B cell (primary cell): ENCODE measurements around the gene POLDIP3. TPM values are rescaled to one million over a fixed set of nuclear protein-coding genes. Genes with fewer than 3 reads are reported as not detected.

Experiments used
- ATAC-seq: fragments of 200-7000 bp; cut with Tn5 transposase; one replicate; pipeline ENCODE4 v1.10.0; 2021; ENCODE audit warnings: low read depth, mild to moderate bottlenecking, moderate number of reproducible peaks, moderate library complexity
- CTCF ChIA-PET: fragments of 350-600 bp; sonication (Branson Sonifier 250); formaldehyde crosslinking; loops from one replicate; lab custom pipeline; 2021; ENCODE audit warnings: antibody characterized with exemption, inconsistent platforms; lab: Charles Lee
- POLR2A ChIA-PET: fragments of 350-600 bp; sonication (Branson Sonifier 250); formaldehyde crosslinking; loops from one replicate; lab custom pipeline; 2021; ENCODE audit warnings: antibody characterized with exemption; lab: Charles Lee
- DNase-seq: peaks from one replicate; pipeline ENCODE4 v3.0.0; 2013
- H2AFZ ChIP-seq: 2 replicates; pipeline ENCODE4 v1.6.1; 2012; ENCODE audit warnings: mild to moderate bottlenecking, low read depth, low read length; ENCODE audit not compliant: insufficient read depth, poor library complexity, severe bottlenecking
- H3K27ac ChIP-seq, 2 donors: 1 replicate in 1 of 2; 2 replicates in 1 of 2; pipeline ENCODE4 v1.5.1; 2012 to 2013; ENCODE audit warnings: low read length in 2 of 2, mild to moderate bottlenecking in 2 of 2, moderate library complexity in 1 of 2
- H3K27me3 ChIP-seq, 4 experiments: fragments of 200-600 bp in 1 of 4; sonication (generic) in 1 of 4; replicated peaks in 1 of 4; 1 replicate in 2 of 4; 2 replicates in 2 of 4; pipeline versions ENCODE4 v1.6.1 to v1.7.0; 2013 to 2016; ENCODE audit warnings: low read length in 3 of 4, mild to moderate bottlenecking in 2 of 4, mixed read lengths in 1 of 4, moderate library complexity in 1 of 4; ENCODE audit not compliant: insufficient read depth in 4 of 4, control insufficient read depth in 3 of 4; ENCODE audit errors: control extremely low read depth in 1 of 4
- H3K36me3 ChIP-seq, 2 experiments: replicated peaks in 1 of 2; 1 replicate in 1 of 2; 2 replicates in 1 of 2; pipeline versions ENCODE4 v1.6.1 to v1.7.1; 2013; ENCODE audit warnings: low read length in 1 of 2; ENCODE audit not compliant: insufficient read depth in 2 of 2, control insufficient read depth in 1 of 2; ENCODE audit errors: control extremely low read depth in 1 of 2, extremely low read depth in 1 of 2
- H3K4me1 ChIP-seq, 2 donors: fragments of 200-600 bp in 1 of 2; sonication (generic) in 1 of 2; 1 replicate in 1 of 2; 2 replicates in 1 of 2; pipeline versions ENCODE4 v1.5.1 to v1.6.1; 2013 to 2017; ENCODE audit warnings: low read length in 2 of 2; ENCODE audit not compliant: control insufficient read depth in 2 of 2, insufficient read depth in 2 of 2
- H3K4me2 ChIP-seq: replicated peaks from 2 replicates; pipeline ENCODE3; 2012; ENCODE audit warnings: mild to moderate bottlenecking, low read depth, low read length; ENCODE audit not compliant: poor library complexity, severe bottlenecking
- H3K4me3 ChIP-seq, 5 experiments: fragments of 200-600 bp in 1 of 5; sonication (generic) in 1 of 5; 1 replicate in 3 of 5; 2 replicates in 2 of 5; pipeline versions ENCODE4 v1.5.1 to v1.7.0; 2011 to 2016; ENCODE audit warnings: low read length in 4 of 5, mild to moderate bottlenecking in 4 of 5, low read depth in 2 of 5, control low read depth in 1 of 5, moderate library complexity in 1 of 5; ENCODE audit not compliant: insufficient read depth in 1 of 5; ENCODE audit errors: control extremely low read depth in 1 of 5, extremely low read depth in 1 of 5
- H3K79me2 ChIP-seq: fragments of 200-600 bp; sonication (generic); one replicate; pipeline ENCODE4 v1.6.0; 2016; ENCODE audit warnings: low read length; ENCODE audit not compliant: control insufficient read depth, insufficient read depth
- H3K9ac ChIP-seq: fragments of 200-600 bp; sonication (generic); 2 replicates; pipeline ENCODE4 v1.6.1; 2017; ENCODE audit warnings: mild to moderate bottlenecking, low read length, moderate library complexity
- H3K9me3 ChIP-seq, 3 donors: one replicate each; pipeline versions ENCODE4 v1.6.1 to v1.7.1; 2013; ENCODE audit warnings: low read length in 2 of 3; ENCODE audit not compliant: control insufficient read depth in 2 of 3, insufficient read depth in 1 of 3; ENCODE audit errors: control extremely low read depth in 1 of 3
- H4K20me1 ChIP-seq: 2 replicates; pipeline ENCODE4 v1.6.0; 2012; ENCODE audit warnings: mild to moderate bottlenecking, low read length; ENCODE audit not compliant: insufficient read depth, control insufficient read depth, poor library complexity, severe bottlenecking
- H3K27ac Mint-ChIP-seq: one replicate; pipeline ENCODE4 v1.8.0; 2021; ENCODE audit warnings: mixed read lengths
- H3K27me3 Mint-ChIP-seq: one replicate; pipeline ENCODE4 v1.8.0; 2021; ENCODE audit warnings: mixed read lengths
- H3K4me1 Mint-ChIP-seq: one replicate; pipeline ENCODE4 v1.8.0; 2021; ENCODE audit warnings: mixed read lengths
- H3K4me3 Mint-ChIP-seq: one replicate; pipeline ENCODE4 v1.8.0; 2021; ENCODE audit warnings: mixed read lengths
- H3K9me3 Mint-ChIP-seq: one replicate; pipeline ENCODE4 v1.8.0; 2022; ENCODE audit warnings: mixed read lengths; ENCODE audit not compliant: insufficient read depth
- EZH2 ChIP-seq: IDR thresholded peaks from 2 replicates; pipeline ENCODE4 v1.6.1; 2012; ENCODE audit warnings: borderline replicate concordance, low read depth, mild to moderate bottlenecking, moderate library complexity, low read length; ENCODE audit not compliant: insufficient read depth, poor library complexity, severe bottlenecking
- WGBS: methylation state at CpG from one replicate; pipeline ENCODE4 v1.1.5; 2013; ENCODE audit warnings: missing lambda C conversion rate; ENCODE audit not compliant: insufficient coverage; 5-methylcytosine and 5-hydroxymethylcytosine counted together
- intact Hi-C: fragments of 100-400 bp; cut with micrococcal nuclease; formaldehyde crosslinking; loops from one replicate; pipeline ENCODE4 v1.10.0; 2022
- polyA plus RNA-seq: library from polyadenylated mRNA; depleted of rRNA; stranded (reverse); fragments of >200 nt; gene quantifications from 2 replicates; pipeline ENCODE4 v1.2.3, GENCODE V29; 2012
- total RNA-seq, 2 donors: library from RNA; stranded (reverse); fragments of 120-200 nt in 1 of 2; gene quantifications; 1 replicate in 1 of 2; 2 replicates in 1 of 2; pipeline versions ENCODE4 v1.2.3 to v1.2.4, GENCODE V29; 2013 to 2022
- TF ChIP-seq, protein P1 (sequence below): fragments of 200-600 bp; IDR thresholded peaks from one replicate; pipeline ENCODE4 v1.8.0; 2022; ENCODE audit warnings: antibody characterized with exemption, mild to moderate bottlenecking

POLDIP3 gene
- total and polyA plus RNA-seq, 2 donors (not counting 1 experiment from before 2014, with no cell fraction given) = 44.9 to 86.5 TPM

DNA sequence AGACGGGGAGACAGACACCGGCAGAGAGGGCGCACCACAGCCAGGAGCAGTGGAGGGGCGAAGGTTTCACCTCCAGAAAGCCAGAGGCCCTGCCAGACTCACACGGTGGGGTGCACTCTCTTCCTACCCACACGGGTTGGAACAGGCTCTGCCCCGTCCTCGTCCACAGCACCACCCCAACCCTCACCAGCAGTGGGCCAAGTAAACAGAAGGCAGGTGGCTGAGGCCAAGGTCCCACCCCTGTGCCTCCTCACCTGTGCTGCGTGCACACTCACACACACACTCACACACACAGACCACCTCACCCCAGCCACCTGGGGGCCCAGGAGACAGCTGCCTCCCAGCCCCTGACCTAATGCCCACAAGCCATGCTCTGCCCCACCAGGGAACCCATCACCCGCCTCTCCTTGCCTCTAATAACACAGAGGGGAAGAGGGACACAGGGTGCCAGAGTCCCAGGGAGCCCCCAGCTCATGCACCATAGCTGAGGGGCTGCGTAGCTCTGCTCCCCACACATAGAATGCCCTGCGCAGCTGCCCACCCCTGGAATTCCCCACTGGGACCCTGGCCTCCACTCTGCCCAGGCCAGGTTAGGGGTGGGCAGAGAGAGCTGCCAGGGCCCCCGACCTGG is 31.4 kb upstream of the POLDIP3 start:
- peak overlapping the region; percentile 50 for H3K27ac Mint-ChIP-seq
- no peaks in the 10 kb centered on the region for H3K27me3 ChIP-seq
- no peak overlapping the region for H2AFZ ChIP-seq
- H3K4me3 Mint-ChIP-seq = peak overlapping the region; percentile 60
- peak overlapping the region in 1 of 2 donors; percentile 53 for H3K27ac ChIP-seq
- intact Hi-C loops = no loop called here
- no peaks in the 10 kb centered on the region for H3K9me3 ChIP-seq
- H3K9ac ChIP-seq = no peak overlapping the region
- no peak overlapping the region for H3K4me3 ChIP-seq
- ATAC-seq (no peak), DNase-seq (peak; percentile 40)
- H3K9me3 Mint-ChIP-seq = no peaks in the 10 kb centered on the region
- ChIA-PET POLR2A (interaction anchor here (0.7 kb wide), 1 partner anchor 10 kb away, joined by 4 read pairs; no protein-coding TSS in a partner anchor), CTCF (interaction anchor here (0.7 to 0.9 kb wide), 2 partner anchors 10 to 25 kb away, joined by 3 read pairs; no protein-coding TSS in a partner anchor)
- H3K4me2 ChIP-seq = peak overlapping the region; percentile 52
- no peaks in the 10 kb centered on the region for H3K27me3 Mint-ChIP-seq
- H3K4me1 Mint-ChIP-seq = peaks cover 65% of the 10 kb centered on the region
- no peak for TF ChIP-seq EZH2
- TF ChIP-seq, protein P1, sequence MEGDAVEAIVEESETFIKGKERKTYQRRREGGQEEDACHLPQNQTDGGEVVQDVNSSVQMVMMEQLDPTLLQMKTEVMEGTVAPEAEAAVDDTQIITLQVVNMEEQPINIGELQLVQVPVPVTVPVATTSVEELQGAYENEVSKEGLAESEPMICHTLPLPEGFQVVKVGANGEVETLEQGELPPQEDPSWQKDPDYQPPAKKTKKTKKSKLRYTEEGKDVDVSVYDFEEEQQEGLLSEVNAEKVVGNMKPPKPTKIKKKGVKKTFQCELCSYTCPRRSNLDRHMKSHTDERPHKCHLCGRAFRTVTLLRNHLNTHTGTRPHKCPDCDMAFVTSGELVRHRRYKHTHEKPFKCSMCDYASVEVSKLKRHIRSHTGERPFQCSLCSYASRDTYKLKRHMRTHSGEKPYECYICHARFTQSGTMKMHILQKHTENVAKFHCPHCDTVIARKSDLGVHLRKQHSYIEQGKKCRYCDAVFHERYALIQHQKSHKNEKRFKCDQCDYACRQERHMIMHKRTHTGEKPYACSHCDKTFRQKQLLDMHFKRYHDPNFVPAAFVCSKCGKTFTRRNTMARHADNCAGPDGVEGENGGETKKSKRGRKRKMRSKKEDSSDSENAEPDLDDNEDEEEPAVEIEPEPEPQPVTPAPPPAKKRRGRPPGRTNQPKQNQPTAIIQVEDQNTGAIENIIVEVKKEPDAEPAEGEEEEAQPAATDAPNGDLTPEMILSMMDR = no peak
- peaks cover 87% of the 10 kb centered on the region for H3K79me2 ChIP-seq
- H3K4me1 ChIP-seq = peaks cover 62 to 71% of the 10 kb centered on the region in 2 donors
- peaks cover 0 to 7% of the 10 kb centered on the region in 2 experiments for H3K36me3 ChIP-seq
- peaks cover 69% of the 10 kb centered on the region for H4K20me1 ChIP-seq
- 91% methylated on average over 13 of the region's 13 CpGs for WGBS

DNA sequence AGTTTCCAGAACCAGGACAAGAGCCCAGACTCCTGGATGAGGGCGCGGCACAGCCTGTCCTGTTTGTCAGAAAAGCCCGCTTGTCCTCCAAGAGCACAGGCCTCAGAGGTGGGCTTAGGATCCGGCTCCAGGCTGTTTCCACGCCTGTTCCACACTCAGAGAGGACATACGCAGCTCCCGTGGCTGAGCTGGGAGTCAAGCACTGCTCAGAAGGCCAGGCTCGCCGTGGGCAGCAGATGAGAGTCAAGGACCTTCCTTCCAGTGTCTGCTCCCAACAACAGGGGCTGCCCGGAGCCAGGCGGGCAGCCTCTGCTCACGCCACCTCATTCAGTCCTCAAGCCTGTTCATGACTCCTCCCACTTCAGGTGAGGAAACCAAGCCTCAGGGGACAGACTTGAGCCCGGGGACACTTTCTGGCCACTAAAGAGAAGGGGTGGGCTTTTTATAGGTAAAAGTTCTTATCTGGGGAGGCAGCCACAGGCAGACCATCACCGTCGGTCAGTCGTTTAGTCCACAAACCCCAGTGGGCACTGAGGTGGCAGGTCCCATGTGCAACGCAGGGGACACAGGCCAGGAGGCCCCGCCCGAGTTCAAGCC is 30.8 kb upstream of the POLDIP3 start:
- Mint-ChIP-seq H3K27me3 (no peaks in the 10 kb centered on the region), H3K27ac (peak overlapping the region; percentile 61), H3K4me1 (peaks cover 65% of the 10 kb centered on the region), H3K4me3 (peak overlapping the region; percentile 60), H3K9me3 (no peaks in the 10 kb centered on the region)
- H3K4me2 ChIP-seq = peak overlapping the region; percentile 52
- peaks cover 85% of the 10 kb centered on the region for H3K79me2 ChIP-seq
- intact Hi-C loops = no loop called here
- ATAC-seq (no peak), DNase-seq (no peak)
- TF ChIP-seq, protein P1 = no peak
- no peak for TF ChIP-seq EZH2
- no peaks in the 10 kb centered on the region for H3K9me3 ChIP-seq
- H3K36me3 ChIP-seq = peaks cover 0 to 7% of the 10 kb centered on the region in 2 experiments
- H3K4me1 ChIP-seq = peaks cover 62 to 71% of the 10 kb centered on the region in 2 donors
- POLR2A ChIA-PET = no interaction called here
- H3K9ac ChIP-seq = no peak overlapping the region
- no peak overlapping the region for H3K27ac ChIP-seq
- 94% methylated on average over 16 of the region's 19 CpGs for WGBS
- H2AFZ ChIP-seq = no peak overlapping the region
- no peaks in the 10 kb centered on the region for H3K27me3 ChIP-seq
- H4K20me1 ChIP-seq = peaks cover 69% of the 10 kb centered on the region
- CTCF ChIA-PET = interaction anchor here (0.7 to 3.4 kb wide), 3 partner anchors 10 to 222 kb away, joined by 3 to 27 read pairs (median 3); no protein-coding TSS in a partner anchor
- no peak overlapping the region for H3K4me3 ChIP-seq
